Left lung (tissue), 10 donors: ENCODE results near the gene SDR39U1. TPM values are rescaled to one million over a fixed set of nuclear protein-coding genes. Genes with fewer than 3 reads are reported as not detected.
A peak's percentile ranks its signal among the peaks of the same experiment; 100 is the strongest.

Source experiments
- ATAC-seq: fragments of 200-7000 bp; cut with Tn5 transposase; one replicate; pipeline ENCODE4 v1.9.1; 2020; ENCODE audit warnings: moderate library complexity
- DNase-seq, 4 donors: peaks; one replicate each; pipeline ENCODE4 v3.0.0-alpha.2; 2013 to 2020
- H3K27ac ChIP-seq, 2 donors: fragments of 200-600 bp; sonication (generic) in 1 of 2; one replicate each; pipeline versions ENCODE4 v1.5.0 to v1.8.0; 2020 to 2021
- H3K27me3 ChIP-seq, 2 donors: fragments of 200-600 bp; sonication (generic) in 1 of 2; one replicate each; pipeline versions ENCODE4 v1.5.0 to v1.8.0; 2020 to 2021
- H3K36me3 ChIP-seq, 2 donors: fragments of 200-600 bp; sonication (generic) in 1 of 2; one replicate each; pipeline versions ENCODE4 v1.5.0 to v1.8.0; 2020 to 2021
- H3K4me1 ChIP-seq, 2 donors: fragments of 200-600 bp; one replicate each; pipeline ENCODE4 v1.8.0; 2021
- H3K4me3 ChIP-seq, 2 donors: fragments of 200-600 bp; sonication (generic) in 1 of 2; one replicate each; pipeline versions ENCODE4 v1.5.0 to v1.8.0; 2020 to 2021; ENCODE audit warnings: mild to moderate bottlenecking in 1 of 2
- H3K9me3 ChIP-seq, 2 donors: fragments of 200-600 bp; sonication (generic) in 1 of 2; one replicate each; pipeline versions ENCODE4 v1.5.0 to v1.8.0; 2020 to 2021
- CTCF ChIP-seq, 2 donors: fragments of 200-600 bp; sonication (generic) in 1 of 2; IDR thresholded peaks; one replicate each; pipeline versions ENCODE4 v1.5.0 to v1.8.0; 2021; ENCODE audit warnings: antibody characterized with exemption in 2 of 2
- intact Hi-C, 2 donors: fragments of 100-400 bp; cut with DNase I; formaldehyde crosslinking; loops; one replicate each; pipeline versions ENCODE4 v1.11.2 to v1.14.2; 2022
- polyA plus RNA-seq, 6 donors: library from polyadenylated mRNA; unstranded; fragments of 120-200 nt; gene quantifications; one replicate each; pipeline ENCODE4 v1.2.1, GENCODE V29; 2013; ENCODE audit not compliant: insufficient read length in 6 of 6
- total RNA-seq, 2 donors: library from RNA; stranded (reverse); fragmentation: NEBNext Ultra II Directional; extraction: Animal tissue kit (Norgen Biotek cat#: 25700); gene quantifications; one replicate each; pipeline ENCODE4 v1.2.1, GENCODE V29; 2021
- donor health status: DM: no; HTN: yes; CAD: no.
- donor health status: DM: no; HTN: no; CAD: no.

SDR39U1 gene
- total and polyA plus RNA-seq, 8 donors: 32.7 to 51.9 (median 43.3) TPM

- ATAC-seq (no peak), DNase-seq (no peak)
- H3K27me3 ChIP-seq: no peaks in the 10 kb centered on the region
- H3K27ac ChIP-seq: no peak overlapping the region
- H3K9me3 ChIP-seq: no peaks in the 10 kb centered on the region
- intact Hi-C loops: no loop called here
- peaks cover 0 to 25% of the 10 kb centered on the region in 2 donors for H3K36me3 ChIP-seq
- no peak for TF ChIP-seq CTCF (IDR thresholded peaks at IDR 0.05)
- no peak overlapping the region for H3K4me3 ChIP-seq
- peaks cover 0 to 8% of the 10 kb centered on the region in 2 donors for H3K4me1 ChIP-seq
These were observed 28.5 kb downstream of the SDR39U1 start for GRCh38 chr14:24414077-24414476.

GRCh38 chr14:24411443-24412389, 30.9 kb downstream of the SDR39U1 start:
- DNase-seq: no peak
- Histone ChIP-seq H3K9me3 (no peaks in the 10 kb centered on the region), H3K36me3 (peaks cover 0 to 25% of the 10 kb centered on the region in 2 donors), H3K27ac (no peak overlapping the region), H3K27me3 (no peaks in the 10 kb centered on the region), H3K4me1 (no peaks in the 10 kb centered on the region), H3K4me3 (no peak overlapping the region)
- peak; percentile 51 for ATAC-seq
- TF ChIP-seq CTCF (IDR thresholded peaks at IDR 0.05): peak; percentile 30 to 77
- intact Hi-C loops: no loop called here

- ATAC-seq: no peak
- intact Hi-C loops: no loop called here
- H3K36me3 ChIP-seq: peaks cover 0 to 18% of the 10 kb centered on the region in 2 donors
These were observed 32.6 kb downstream of the SDR39U1 start for GRCh38 chr14:24409956-24410355.

GRCh38 chr14:24409192-24409591, 33.4 kb downstream of the SDR39U1 start:
- H3K4me3 ChIP-seq: no peak overlapping the region
- intact Hi-C loops: no loop called here
- H3K27ac ChIP-seq: no peak overlapping the region
- no peak for ATAC-seq
- TF ChIP-seq CTCF (IDR thresholded peaks at IDR 0.05): no peak
- no peaks in the 10 kb centered on the region for H3K27me3 ChIP-seq
- peaks cover 0 to 10% of the 10 kb centered on the region in 2 donors for H3K36me3 ChIP-seq
- no peaks in the 10 kb centered on the region for H3K4me1 ChIP-seq
- DNase-seq: no peak
- no peaks in the 10 kb centered on the region for H3K9me3 ChIP-seq

More at GRCh38 chr14:24409956-24410355, 32.6 kb downstream of the SDR39U1 start:
- no peaks in the 10 kb centered on the region for H3K27me3 ChIP-seq
- no peak for TF ChIP-seq CTCF (IDR thresholded peaks at IDR 0.05)
- no peaks in the 10 kb centered on the region for H3K4me1 ChIP-seq
- no peaks in the 10 kb centered on the region for H3K9me3 ChIP-seq
- no peak overlapping the region for H3K27ac ChIP-seq
- H3K4me3 ChIP-seq: no peak overlapping the region
- no peak for DNase-seq

GRCh38 chr14:24408764-24409163, 33.8 kb downstream of the SDR39U1 start:
- Histone ChIP-seq H3K36me3 (peaks cover 0 to 6% of the 10 kb centered on the region in 2 donors), H3K27me3 (no peaks in the 10 kb centered on the region), H3K27ac (no peak overlapping the region), H3K4me1 (no peaks in the 10 kb centered on the region), H3K4me3 (no peak overlapping the region), H3K9me3 (no peaks in the 10 kb centered on the region)
- no peak for DNase-seq
- intact Hi-C loops: no loop called here
- no peak for ATAC-seq
- no peak for TF ChIP-seq CTCF (IDR thresholded peaks at IDR 0.05)
